Measurements from ENCODE around the gene SLC4A5. TPM values are rescaled to one million over a fixed set of nuclear protein-coding genes. Genes with fewer than 3 reads are reported as not detected.

SLC4A5 gene
- total RNA-seq, 1 experiment from 2014 or later: not detected

- ChIA-PET CTCF (no interaction called here), POLR2A (ENCODE audit: unreplicated experiment) (no interaction called here)
- no peaks in the 10 kb centered on the region for H3K9me3 ChIP-seq (ENCODE audit: insufficient read depth, low read depth)
- H2AFZ ChIP-seq: no peak overlapping the region
- no peak overlapping the region for H3K4me3 ChIP-seq
- H3K27me3 ChIP-seq (ENCODE audit: insufficient read depth, low read depth): peaks cover 25% of the 10 kb centered on the region; the same call in 1 of the 2 replicates
- intact Hi-C loops (cut with micrococcal nuclease; ENCODE audit: unreplicated experiment): no loop called here
- no peak overlapping the region for H3K4me2 ChIP-seq
- H3K4me1 ChIP-seq (replicated peaks; ENCODE audit: insufficient read depth): no peaks in the 10 kb centered on the region
- H3K36me3 ChIP-seq (ENCODE audit: low read depth): no peaks in the 10 kb centered on the region
- H3K27ac ChIP-seq: no peak overlapping the region
- H3F3A ChIP-seq (ENCODE audit: insufficient read depth, low read depth): no peaks in the 10 kb centered on the region
- TF ChIP-seq CTCF (conservative IDR thresholded peaks at IDR 0.05) (no peak), EZH2 (IDR thresholded peaks at IDR 0.05; ENCODE audit: low read depth) (no peak)
- DNase-seq: no peak
- BruUV-seq (replicated peaks): no TSS peak
- H3K79me2 ChIP-seq (ENCODE audit: low read depth): no peaks in the 10 kb centered on the region
- H4K20me1 ChIP-seq (ENCODE audit: insufficient read depth): no peaks in the 10 kb centered on the region
- H3K9me2 ChIP-seq (ENCODE audit: insufficient read depth): no peaks in the 10 kb centered on the region
Observed at GRCh38 chr2:74327627-74328026, 15.6 kb downstream of the SLC4A5 start.

DNA sequence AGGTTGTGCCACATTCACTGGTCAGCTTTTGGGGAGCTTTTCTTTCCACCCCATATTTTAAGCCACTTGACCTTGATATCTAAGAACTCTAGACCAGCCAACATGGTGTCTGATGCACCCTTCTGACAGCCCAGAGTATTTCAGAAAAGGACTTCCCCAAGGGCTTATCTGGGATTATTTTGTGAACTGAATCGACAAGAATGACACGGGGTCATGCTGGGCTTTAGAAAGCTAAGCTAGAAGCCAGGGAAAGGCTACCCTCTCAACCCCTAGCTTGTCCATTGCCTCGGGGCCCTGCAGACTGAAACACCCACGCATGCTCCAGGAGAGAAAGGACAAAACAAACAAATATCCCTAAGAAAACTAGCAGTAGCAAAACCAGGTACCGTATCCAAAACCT is 16.0 kb downstream of the SLC4A5 start:
- TF ChIP-seq CTCF (conservative IDR thresholded peaks at IDR 0.05) (no peak), EZH2 (IDR thresholded peaks at IDR 0.05; ENCODE audit: low read depth) (no peak)
- Histone ChIP-seq H3K9me2 (ENCODE audit: insufficient read depth) (no peaks in the 10 kb centered on the region), H3K79me2 (ENCODE audit: low read depth) (no peaks in the 10 kb centered on the region), H2AFZ (no peak overlapping the region), H3K27ac (no peak overlapping the region), H3K4me3 (no peak overlapping the region), H3F3A (ENCODE audit: insufficient read depth, low read depth) (no peaks in the 10 kb centered on the region), H3K9me3 (ENCODE audit: insufficient read depth, low read depth) (no peaks in the 10 kb centered on the region), H3K27me3 (ENCODE audit: insufficient read depth, low read depth) (peaks cover 25% of the 10 kb centered on the region; the same call in 1 of the 2 replicates), H3K4me2 (no peak overlapping the region), H3K36me3 (ENCODE audit: low read depth) (no peaks in the 10 kb centered on the region), H4K20me1 (ENCODE audit: insufficient read depth) (no peaks in the 10 kb centered on the region), H3K4me1 (replicated peaks; ENCODE audit: insufficient read depth) (no peaks in the 10 kb centered on the region)
- BruUV-seq (replicated peaks): no TSS peak
- POLR2A ChIA-PET (ENCODE audit: unreplicated experiment): no interaction called here
- intact Hi-C loops (cut with micrococcal nuclease; ENCODE audit: unreplicated experiment): no loop called here
- DNase-seq: no peak
- CTCF ChIA-PET: no interaction called here

DNA sequence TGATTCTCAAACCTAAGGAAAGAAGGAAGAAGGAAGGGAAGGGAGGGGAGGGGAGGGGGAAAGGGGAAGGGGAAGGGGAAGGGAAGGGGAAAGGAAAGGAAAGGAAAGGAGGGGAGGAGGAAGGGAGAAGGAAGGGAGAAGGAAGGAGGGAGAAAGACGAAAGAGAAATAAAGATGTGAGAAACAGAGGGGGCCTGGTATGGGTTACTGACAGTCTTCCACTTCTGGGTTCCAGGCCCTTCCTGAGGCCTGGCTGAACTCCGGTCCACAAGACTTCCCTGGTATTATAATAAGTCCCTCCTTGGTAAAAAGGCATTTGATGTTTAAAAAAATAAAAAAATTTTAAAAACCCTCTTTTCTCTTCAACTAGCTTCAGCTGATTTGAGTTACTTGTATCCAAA is 17.4 kb downstream of the SLC4A5 start:
- H3K4me1 ChIP-seq (replicated peaks; ENCODE audit: insufficient read depth): no peaks in the 10 kb centered on the region
- no peaks in the 10 kb centered on the region for H4K20me1 ChIP-seq (ENCODE audit: insufficient read depth)
- peaks cover 25% of the 10 kb centered on the region; the same call in 1 of the 2 replicates for H3K27me3 ChIP-seq (ENCODE audit: insufficient read depth, low read depth)
- no peaks in the 10 kb centered on the region for H3K36me3 ChIP-seq (ENCODE audit: low read depth)
- no TSS peak for BruUV-seq (replicated peaks)
- intact Hi-C loops (cut with micrococcal nuclease; ENCODE audit: unreplicated experiment): no loop called here
- no peak overlapping the region for H3K4me3 ChIP-seq
- POLR2A ChIA-PET (ENCODE audit: unreplicated experiment): no interaction called here
- H3K27ac ChIP-seq: no peak overlapping the region
- DNase-seq: no peak
- no peak overlapping the region for H2AFZ ChIP-seq
- CTCF ChIA-PET: no interaction called here
- peaks cover 5% of the 10 kb centered on the region; the same call in 1 of the 2 replicates for H3K9me2 ChIP-seq (ENCODE audit: insufficient read depth)
- no peaks in the 10 kb centered on the region for H3K9me3 ChIP-seq (ENCODE audit: insufficient read depth, low read depth)
- no peak overlapping the region for H3K4me2 ChIP-seq
- TF ChIP-seq CTCF (conservative IDR thresholded peaks at IDR 0.05): no peak
- TF ChIP-seq EZH2 (IDR thresholded peaks at IDR 0.05; ENCODE audit: low read depth): no peak
- no peaks in the 10 kb centered on the region for H3F3A ChIP-seq (ENCODE audit: insufficient read depth, low read depth)
- no peaks in the 10 kb centered on the region for H3K79me2 ChIP-seq (ENCODE audit: low read depth)
